T-helper 2 cell treated with Interferon-gamma antibody and Interleukin-4, amounts not matched to agents 100 ng/mL and 5 ng/mL, for 36 hours (primary cell): Measurements from ENCODE around the gene PCDHA1. TPM values are rescaled to one million over a fixed set of nuclear protein-coding genes. Genes with fewer than 3 reads are reported as not detected.
"Not testable (repeated sequence)": the region's sequence is repeated elsewhere in the genome, so short reads cannot be mapped to it uniquely, and the experiment has no call there.

Experiments used
- intact Hi-C: fragments of 100-400 bp; cut with micrococcal nuclease; formaldehyde crosslinking; loops from one replicate; pipeline ENCODE4 v1.15.1; 2023
- total RNA-seq: library from RNA; stranded (reverse); gene quantifications from 2 replicates; pipeline ENCODE4 v1.2.3, GENCODE V29; 2022

Gene PCDHA1
- not detected in 2 replicates for total RNA-seq

DNA sequence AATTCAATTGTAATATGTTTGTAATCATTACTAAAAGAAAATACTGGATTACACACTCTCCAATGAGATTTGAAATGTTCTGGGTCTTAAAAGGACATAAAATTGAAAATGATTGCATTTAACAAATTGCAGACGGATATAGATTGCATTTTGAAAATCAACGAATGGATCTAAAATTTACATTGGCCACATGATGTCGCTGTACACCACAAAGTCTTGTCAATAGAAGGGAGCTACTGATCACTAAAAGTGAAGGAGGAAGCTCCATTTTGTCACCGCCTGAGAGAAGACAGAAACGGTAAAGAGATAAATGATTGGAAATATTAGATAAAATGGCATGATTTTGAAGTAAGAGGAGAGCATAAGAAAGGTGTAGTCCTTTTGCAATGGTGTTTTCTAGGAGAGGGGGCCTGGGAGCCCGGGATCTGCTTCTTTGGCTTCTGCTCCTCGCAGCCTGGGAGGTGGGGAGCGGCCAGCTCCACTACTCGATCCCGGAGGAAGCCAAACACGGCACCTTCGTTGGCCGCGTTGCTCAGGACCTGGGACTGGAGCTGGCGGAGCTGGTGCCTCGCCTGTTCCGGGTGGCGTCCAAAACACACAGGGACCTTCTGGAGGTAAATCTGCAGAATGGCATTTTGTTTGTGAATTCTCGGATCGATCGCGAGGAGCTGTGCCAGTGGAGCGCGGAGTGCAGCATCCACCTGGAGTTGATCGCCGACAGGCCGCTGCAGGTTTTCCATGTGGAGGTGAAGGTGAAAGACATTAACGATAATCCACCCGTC, at the start of gene PCDHA1:
Gene PCDHA1, plus strand, starts transcription at position 236 of the 782 bp plus-strand sequence.
- intact Hi-C loops = no loop called here

DNA sequence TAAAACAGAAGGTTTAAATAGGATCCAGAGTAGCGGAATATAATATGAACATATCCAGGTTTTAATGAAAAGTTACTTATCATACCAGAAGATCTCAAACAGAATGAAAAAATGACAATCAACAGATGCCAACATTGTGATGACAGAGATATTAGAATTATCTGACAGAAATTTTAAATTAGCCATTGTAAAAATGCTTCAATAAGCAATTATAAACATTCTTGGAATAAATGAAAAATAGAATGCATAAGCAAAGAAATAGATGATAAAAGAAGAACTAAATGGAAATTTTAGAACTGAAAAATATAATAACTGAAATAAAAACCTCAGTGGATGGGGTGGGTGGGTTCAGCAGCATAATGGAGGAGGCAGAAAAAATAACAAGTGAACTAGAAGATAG, 48.5 kb upstream of the PCDHA1 start:
- intact Hi-C loops = no loop called here

DNA sequence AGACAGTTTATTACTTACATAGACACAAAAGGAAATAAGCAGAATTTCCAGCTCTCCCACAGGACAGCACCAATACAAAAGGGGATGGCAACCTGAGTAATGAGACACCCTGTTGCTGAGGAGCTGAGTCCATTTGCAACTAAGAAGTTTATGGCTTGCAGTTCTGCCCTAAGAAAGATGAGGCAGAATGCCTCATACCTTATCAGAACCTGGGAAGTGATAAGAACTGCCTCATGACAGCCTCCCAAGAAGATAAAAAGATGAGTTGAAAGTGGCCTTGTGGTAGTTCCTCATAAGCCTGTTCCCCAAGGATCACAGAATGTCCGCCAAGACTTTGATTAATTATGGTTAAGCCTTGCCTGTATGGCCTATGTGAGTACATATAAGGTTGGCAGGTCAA, 44.0 kb upstream of the PCDHA1 start:
- intact Hi-C loops = no loop called here

DNA sequence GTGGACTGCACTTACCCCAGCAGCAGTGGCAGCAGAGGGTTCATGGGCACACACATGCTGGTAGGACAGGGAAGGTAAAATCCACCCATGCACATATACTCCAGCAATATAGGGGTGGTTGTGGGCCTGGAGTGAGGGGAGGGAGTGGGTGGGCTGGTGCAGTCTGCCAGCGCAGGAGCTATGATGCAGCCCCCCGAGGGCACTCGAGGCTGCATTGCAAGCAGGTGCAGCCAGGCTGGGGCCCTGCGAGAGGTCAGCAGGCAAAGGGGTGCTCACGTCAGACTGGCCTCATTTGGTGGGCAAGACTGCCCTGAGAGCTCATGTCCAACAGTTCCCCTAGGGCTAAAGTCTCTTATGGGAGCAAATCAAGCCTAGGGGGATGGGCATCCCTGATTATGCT, 32.4 kb upstream of the PCDHA1 start:
- intact Hi-C loops = no loop called here

- intact Hi-C loops = no loop called here
Observed at GRCh38 chr5:140764177-140764973, 21.6 kb upstream of the PCDHA1 start.

GRCh38 chr5:140767444-140767843, 18.5 kb upstream of the PCDHA1 start:
- intact Hi-C loops = no loop called here

DNA sequence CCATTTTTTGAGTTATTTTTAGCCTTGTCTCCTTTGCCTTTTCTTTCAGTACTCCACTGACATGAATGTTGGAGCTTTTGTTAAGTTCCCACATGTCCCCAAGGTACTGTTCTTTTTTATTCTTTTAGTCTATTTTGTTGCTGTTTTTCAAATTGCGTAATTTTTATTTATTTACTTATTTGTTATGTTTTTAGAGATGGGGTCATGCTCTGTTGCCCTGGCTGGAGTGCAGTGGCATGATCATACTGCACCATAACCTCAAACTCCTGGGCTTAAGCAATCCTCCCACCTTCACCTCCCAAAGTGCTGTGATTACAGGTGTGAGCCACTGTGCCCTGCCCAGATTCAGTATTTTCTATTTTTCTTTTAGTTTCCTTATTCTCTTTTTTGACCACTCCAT, 5.4 kb upstream of the PCDHA1 start:
- intact Hi-C loops = no loop called here

DNA sequence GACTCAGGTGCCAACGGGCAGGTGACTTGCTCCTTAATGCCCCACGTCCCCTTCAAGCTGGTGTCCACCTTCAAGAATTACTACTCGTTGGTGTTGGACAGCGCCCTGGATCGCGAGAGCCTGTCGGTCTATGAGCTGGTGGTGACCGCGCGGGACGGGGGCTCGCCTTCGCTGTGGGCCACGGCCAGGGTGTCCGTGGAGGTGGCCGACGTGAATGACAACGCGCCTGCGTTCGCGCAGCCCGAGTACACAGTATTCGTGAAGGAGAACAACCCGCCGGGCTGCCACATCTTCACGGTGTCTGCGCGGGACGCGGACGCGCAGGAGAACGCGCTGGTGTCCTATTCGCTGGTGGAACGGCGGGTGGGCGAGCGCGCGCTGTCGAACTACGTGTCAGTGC, 1.5 kb downstream of the PCDHA1 start:
- intact Hi-C loops = not testable (repeated sequence)

- intact Hi-C loops = not testable (repeated sequence)
Observed at GRCh38 chr5:140787849-140788504, 2.0 kb downstream of the PCDHA1 start.

GRCh38 chr5:140791089-140791488, 5.1 kb downstream of the PCDHA1 start:
- intact Hi-C loops = no loop called here

- intact Hi-C loops = no loop called here
Observed at GRCh38 chr5:140794595-140795258, 8.8 kb downstream of the PCDHA1 start, which contains the start of gene PCDHA2. PCDHA2 (plus strand) TSS chr5:140794852.

DNA sequence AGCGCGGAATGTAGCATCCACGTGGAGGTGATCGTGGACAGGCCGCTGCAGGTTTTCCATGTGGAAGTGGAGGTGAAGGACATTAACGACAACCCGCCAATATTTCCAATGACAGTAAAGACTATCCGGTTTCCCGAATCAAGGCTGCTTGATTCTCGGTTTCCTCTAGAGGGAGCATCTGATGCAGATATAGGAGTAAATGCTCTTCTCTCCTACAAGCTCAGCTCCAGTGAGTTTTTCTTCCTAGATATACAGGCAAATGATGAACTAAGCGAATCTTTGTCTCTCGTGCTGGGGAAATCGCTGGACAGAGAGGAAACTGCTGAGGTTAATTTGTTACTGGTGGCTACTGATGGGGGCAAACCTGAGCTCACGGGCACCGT, 9.3 kb downstream of the PCDHA1 start:
- intact Hi-C loops = no loop called here

DNA sequence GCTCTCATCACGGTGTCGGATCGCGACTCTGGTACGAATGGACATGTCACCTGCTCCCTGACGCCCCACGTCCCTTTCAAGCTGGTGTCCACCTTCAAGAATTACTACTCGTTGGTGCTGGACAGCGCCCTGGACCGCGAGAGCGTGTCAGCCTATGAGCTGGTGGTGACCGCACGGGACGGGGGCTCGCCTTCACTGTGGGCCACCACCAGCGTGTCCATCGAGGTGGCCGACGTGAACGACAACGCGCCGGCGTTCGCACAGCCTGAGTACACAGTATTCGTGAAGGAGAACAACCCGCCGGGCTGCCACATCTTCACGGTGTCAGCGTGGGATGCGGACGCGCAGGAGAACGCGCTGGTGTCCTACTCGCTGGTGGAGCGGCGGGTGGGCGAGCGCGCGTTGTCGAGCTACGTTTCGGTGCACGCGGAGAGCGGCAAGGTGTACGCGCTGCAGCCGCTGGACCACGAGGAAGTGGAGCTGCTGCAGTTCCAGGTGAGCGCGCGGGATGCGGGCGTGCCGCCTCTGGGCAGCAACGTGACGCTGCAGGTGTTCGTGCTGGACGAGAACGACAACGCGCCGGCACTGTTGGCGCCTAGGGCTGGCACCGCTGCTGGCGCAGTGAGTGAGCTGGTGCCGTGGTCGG, 10.3 kb downstream of the PCDHA1 start:
- intact Hi-C loops = not testable (repeated sequence)

DNA sequence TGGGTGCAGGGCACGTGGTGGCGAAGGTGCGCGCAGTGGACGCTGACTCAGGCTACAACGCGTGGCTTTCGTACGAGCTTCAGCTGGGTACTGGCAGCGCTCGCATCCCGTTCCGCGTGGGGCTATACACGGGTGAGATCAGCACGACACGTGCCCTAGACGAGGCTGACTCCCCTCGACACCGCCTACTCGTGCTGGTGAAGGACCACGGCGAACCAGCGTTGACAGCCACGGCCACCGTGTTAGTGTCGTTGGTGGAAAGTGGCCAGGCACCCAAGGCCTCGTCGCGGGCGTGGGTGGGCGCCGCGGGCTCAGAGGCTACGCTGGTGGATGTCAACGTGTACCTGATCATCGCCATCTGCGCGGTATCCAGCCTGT, 10.8 kb downstream of the PCDHA1 start:
- intact Hi-C loops = no loop called here

DNA sequence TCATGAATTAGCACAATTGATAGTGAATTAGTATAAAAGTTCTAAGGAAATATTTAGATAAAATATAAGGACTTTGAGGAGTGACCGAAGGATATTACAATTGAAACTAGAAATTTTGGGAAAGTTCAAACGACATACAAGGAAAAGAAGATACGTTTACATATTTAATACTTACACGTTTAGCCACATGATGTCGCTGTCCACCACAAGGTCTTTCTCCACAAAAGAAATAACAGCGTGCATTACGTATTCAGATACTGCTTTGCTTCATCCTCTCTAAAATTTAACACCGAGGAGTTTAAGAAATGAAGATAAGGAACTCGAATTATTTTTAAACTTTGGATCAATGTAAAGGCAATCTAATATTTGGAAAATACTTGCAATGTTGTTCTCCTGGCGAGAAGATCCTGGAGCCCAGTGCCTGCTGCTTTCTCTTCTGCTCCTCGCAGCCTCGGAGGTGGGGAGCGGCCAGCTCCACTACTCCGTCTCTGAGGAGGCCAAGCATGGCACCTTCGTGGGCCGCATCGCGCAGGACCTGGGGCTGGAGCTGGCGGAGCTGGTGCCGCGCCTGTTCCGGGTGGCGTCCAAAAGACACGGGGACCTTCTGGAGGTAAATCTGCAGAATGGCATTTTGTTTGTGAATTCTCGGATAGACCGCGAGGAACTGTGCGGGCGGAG, 15.0 kb downstream of the PCDHA1 start, which contains the start of gene PCDHA3:
Gene PCDHA3, plus strand, starts transcription at position 242 of the 678 bp plus-strand sequence.
- intact Hi-C loops = loop anchor here (5.0 kb wide), 1 partner anchor 41 kb away; the partner anchor contains the start of gene PCDHA8

DNA sequence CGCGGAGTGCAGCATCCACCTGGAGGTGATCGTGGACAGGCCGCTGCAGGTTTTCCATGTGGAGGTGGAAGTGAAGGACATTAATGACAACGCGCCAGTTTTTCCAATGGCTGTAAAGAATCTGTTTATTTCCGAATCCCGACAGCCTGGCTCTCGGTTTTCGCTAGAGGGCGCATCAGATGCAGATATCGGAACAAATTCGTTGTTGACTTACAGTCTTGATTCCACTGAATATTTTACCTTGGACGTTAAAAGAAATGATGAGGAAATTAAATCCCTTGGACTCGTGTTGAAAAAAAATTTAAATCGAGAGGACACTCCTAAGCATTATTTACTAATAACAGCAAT, 15.5 kb downstream of the PCDHA1 start:
- intact Hi-C loops = loop anchor here (5.0 kb wide), 1 partner anchor 41 kb away; the partner anchor contains the start of gene PCDHA8

GRCh38 chr5:140802381-140802780, 16.4 kb downstream of the PCDHA1 start:
- intact Hi-C loops = loop anchor here (5.0 kb wide), 1 partner anchor 40 kb away; the partner anchor contains the start of gene PCDHA8

DNA sequence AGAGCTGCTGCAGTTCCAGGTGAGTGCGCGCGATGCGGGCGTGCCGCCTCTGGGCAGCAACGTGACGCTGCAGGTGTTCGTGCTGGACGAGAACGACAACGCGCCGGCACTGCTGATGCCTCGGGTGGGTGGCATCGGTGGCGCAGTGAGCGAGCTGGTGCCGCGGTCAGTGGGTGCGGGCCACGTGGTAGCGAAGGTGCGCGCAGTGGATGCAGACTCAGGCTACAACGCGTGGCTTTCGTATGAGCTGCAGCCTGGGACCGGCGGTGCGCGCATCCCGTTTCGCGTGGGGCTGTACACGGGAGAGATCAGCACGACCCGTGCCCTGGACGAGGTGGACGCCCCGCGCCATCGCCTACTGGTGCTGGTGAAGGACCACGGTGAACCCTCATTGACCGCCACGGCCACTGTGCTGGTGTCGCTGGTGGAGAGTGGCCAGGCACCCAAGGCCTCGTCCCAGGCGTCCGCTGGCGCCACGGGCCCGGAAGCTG, 16.9 kb downstream of the PCDHA1 start:
- intact Hi-C loops = loop anchor here (5.0 kb wide), 1 partner anchor 39 kb away; the partner anchor contains the start of gene PCDHA8

- intact Hi-C loops = no loop called here
Observed at GRCh38 chr5:140806834-140807775, 21.2 kb downstream of the PCDHA1 start, which contains the start of gene PCDHA4. PCDHA4 (plus strand) TSS chr5:140807068.
